ENCODE data around the gene ZNF605.

GRCh38 chr12:132887513-132888351 lies 68.4 kb downstream of the ZNF605 start, which contains the start of gene CHFR:
- peak; percentile 86 for TF ChIP-seq POLR2A (IDR thresholded peaks at IDR 0.05; ENCODE audit: low read depth, low read length)
- TF ChIP-seq NFXL1 (IDR thresholded peaks at IDR 0.05; ENCODE audit: borderline replicate concordance): no peak
- no peak for TF ChIP-seq FOS (IDR thresholded peaks at IDR 0.05; ENCODE audit: borderline replicate concordance, extremely low read depth, insufficient read length)
- TF ChIP-seq EZH2 (IDR thresholded peaks at IDR 0.05; ENCODE audit: borderline replicate concordance, control insufficient read depth, low read depth, low read length): no peak
- TF ChIP-seq CEBPB (IDR thresholded peaks at IDR 0.05; ENCODE audit: borderline replicate concordance in 1 of 2, low read depth in 2 of 2, low read length in 2 of 2): no peak
- peak; percentile 85 for TF ChIP-seq MYC (IDR thresholded peaks at IDR 0.05; ENCODE audit: insufficient read depth, insufficient read length, insufficient replicate concordance, low read length, severe bottlenecking)
- peak; percentile 99 for TF ChIP-seq YY1 (IDR thresholded peaks at IDR 0.05; ENCODE audit: low read depth, low read length)
- TF ChIP-seq CTCF (IDR thresholded peaks at IDR 0.05 in 2 of 3, conservative IDR thresholded peaks at IDR 0.05 in 1 of 3; ENCODE audit: control insufficient read depth in 2 of 3, extremely low read depth in 1 of 3, insufficient read depth in 1 of 3, low read depth in 3 of 3, low read length in 3 of 3): no peak

All from GM12878 (cell line).